GM21515 (cell line): ENCODE results near the gene DEAF1.
"Not testable (repeated sequence)": the region's sequence is repeated elsewhere in the genome, so short reads cannot be mapped to it uniquely, and the experiment has no call there.

Experiments
- ATAC-seq: cut with Tn5 transposase; IDR thresholded peaks from one replicate; pipeline ENCODE4 v1.9.1; 2021; ENCODE audit not compliant: unreplicated experiment

DEAF1 gene, protein sequence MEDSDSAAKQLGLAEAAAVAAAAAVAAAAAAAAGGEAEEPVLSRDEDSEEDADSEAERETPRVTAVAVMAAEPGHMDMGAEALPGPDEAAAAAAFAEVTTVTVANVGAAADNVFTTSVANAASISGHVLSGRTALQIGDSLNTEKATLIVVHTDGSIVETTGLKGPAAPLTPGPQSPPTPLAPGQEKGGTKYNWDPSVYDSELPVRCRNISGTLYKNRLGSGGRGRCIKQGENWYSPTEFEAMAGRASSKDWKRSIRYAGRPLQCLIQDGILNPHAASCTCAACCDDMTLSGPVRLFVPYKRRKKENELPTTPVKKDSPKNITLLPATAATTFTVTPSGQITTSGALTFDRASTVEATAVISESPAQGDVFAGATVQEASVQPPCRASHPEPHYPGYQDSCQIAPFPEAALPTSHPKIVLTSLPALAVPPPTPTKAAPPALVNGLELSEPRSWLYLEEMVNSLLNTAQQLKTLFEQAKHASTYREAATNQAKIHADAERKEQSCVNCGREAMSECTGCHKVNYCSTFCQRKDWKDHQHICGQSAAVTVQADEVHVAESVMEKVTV

DNA sequence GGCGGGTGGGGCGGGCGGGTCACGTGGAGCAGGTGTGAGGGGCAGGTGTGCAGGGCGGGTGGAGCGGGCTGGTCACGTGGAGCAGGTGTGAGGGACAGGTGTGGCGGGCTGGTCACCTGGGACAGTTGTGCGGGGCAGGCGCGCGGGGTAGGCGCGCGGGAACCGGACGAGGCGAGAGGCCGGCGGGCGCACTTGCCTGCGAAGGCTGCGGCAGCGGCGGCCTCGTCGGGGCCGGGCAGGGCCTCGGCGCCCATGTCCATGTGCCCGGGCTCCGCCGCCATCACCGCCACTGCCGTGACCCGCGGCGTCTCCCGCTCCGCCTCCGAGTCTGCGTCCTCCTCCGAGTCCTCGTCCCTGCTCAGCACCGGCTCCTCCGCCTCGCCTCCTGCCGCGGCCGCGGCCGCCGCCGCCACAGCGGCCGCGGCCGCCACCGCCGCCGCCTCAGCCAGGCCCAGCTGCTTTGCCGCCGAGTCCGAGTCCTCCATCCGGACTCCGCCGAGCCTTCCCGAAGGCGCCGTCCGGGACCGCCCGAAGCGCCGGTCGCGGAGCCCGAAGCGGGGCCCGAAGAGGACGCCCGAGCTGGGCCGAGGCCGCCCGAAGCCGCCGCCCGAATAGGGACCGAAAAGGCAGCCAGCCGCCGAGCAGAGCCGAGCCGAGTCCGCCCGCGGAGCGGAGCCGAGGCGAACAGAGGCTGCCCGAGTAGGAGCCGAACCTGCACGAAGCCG lies at the start of gene DEAF1:
TSS of gene DEAF1 (minus strand) at position 660 of the 725 bp plus-strand sequence. CDS start at position 485, 175 bp downstream.
- peak; percentile 75 for ATAC-seq

DNA sequence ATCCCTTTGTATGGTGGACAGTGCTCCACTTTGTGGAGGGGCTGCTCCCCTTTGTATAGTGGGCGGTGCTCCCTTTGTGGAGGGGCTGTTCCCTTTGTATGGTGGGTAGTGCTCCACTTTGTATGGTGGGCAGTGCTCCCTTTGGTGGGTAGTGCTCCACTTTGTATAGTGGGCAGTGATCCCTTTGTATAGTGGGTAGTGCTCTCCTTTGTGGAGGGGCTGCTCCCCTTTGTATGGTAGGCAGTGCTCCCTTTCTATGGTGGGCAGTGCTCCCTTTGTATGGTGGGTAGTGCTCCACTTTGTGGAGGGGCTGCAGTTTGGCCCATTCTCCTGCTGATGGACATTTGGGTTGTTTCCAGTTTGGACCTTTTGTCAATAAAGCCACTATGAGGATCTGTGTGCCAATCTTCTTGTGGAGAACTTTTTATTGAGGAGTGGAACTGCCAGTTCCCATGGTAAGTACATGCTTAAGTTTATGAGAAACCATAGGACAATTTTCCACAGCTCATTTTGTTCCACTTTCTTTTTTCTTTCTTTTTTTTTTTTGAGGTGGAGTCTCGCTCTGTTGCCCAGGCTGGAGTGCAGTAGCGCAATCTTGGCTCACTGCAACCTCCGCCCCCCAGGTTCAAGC lies 47.7 kb upstream of the DEAF1 start:
- no peak for ATAC-seq

DNA sequence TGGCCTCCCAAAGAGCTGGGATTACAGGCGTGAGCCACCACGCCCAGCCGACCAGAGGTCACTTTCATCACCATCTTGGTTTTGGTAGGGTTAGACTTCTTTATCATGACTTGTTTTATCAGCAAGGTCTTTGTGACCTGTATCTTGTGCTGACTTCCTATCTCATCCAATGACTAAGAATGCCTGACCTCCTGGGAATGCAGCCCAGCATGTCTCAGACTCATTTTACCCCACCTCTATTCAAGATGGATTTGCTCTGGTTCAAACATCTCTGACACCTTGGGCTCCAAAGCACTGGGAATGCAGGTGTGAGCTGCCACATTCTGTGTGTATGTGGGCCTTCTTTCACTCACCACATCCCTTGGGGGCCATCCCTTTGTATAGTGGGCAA lies 47.1 kb upstream of the DEAF1 start:
- ATAC-seq, result no peak

DNA sequence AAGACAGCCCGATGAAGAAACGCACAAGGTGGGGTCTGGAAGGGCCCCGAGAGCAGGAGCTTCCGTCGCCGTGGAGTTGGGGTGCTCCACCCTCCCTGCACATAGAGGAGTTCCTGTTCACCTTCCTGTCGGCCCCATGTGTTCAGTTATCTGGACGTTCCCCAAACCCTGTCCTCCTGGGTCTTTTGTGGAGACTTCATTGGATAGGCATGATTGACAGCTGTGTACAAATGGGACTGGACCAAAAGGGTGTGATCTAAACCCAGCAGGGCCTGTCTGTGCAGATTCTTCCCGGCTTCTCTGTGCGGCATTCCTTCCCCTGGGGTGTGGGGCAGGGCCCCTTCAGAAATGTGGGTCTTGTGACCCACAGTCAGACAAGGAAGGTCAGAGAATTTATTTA lies 42.9 kb upstream of the DEAF1 start:
- ATAC-seq, result not testable (repeated sequence)

DNA sequence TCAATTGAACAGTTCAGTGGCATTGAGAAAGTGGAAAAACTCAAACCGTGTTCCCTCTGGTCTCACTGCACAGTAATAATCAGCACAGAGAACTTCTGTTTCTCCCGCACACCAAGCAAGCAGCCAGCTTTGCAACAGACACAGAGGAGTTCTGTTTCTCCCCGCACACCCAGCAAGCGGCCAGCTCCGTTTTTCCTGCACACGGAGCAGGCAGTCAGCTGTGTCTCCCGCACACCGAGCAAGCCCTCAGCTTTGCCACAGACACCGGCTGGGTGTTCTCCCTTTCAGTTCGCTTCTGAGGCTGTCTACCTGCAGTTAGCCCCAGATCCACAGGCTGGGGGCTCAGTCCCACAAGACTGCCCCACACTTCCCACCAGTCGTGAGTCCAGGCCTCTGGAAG lies 42.3 kb upstream of the DEAF1 start:
- ATAC-seq, result no peak

DNA sequence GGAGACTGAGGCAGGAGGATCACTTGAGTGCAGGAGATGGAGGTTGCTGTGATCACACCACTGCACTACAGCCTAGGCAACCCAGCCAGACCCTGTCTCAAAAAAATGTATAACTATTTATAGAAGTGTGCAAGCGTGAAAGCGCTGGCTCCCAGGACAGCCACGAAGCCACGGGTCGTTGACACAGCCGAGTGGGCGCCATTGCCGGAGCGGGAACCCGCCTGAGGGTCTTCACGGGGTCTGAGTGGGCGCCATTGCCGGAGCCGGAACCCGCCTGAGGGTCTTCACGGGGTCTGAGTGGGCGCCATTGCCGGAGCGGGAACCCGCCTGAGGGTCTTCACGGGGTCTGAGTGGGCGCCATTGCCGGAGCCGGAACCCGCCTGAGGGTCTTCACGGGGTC lies 39.5 kb upstream of the DEAF1 start:
- ATAC-seq, result not testable (repeated sequence)

DNA sequence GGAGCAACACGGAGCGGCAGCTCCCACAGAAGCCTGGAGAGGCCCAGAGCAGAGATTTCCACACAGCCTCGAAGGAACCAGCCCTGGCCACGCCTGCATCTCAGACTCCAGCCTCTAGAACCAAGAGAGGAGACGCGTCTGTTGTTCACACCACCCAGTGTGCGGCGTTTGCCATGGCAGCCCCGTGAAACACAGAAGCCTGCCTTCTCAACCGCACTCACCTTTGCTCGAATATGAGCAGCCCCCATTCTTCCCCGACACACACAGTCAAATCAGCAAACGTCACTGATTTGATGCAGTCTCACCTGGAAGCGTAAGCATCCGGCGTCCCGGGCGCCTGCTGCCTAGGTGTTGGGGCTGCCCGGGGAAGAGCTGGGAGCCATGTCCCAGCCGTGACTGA lies 38.0 kb upstream of the DEAF1 start:
- ATAC-seq, result no peak

DNA sequence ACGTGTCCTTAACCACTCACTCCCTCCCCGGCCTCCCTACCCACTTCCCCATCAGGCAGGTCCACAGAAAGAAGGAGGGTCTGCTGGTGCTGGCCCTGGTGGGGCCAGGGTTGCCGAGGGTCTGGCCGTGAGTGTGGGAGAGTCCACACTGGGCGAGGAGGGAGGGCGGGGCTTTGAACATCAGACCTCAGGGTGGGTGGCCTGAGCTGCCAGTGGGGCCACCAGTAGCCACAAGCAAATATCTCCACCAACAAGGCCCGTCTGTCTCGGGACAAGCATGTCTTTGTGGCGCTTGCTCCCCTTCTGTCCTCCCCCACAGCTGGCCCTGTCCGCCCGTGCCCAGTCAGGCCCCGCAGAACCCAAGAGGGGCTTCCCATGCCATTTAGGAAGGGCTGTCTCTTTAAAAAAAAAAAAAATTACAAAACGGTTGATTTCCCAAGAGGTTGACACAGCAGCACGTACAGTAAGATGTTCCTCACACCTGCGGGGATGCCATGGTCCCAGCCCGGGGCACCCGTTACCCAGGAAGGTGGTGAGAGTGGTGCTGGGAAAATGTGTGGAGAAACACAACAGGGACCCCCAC lies 34.6 kb upstream of the DEAF1 start:
- no peak for ATAC-seq

DNA sequence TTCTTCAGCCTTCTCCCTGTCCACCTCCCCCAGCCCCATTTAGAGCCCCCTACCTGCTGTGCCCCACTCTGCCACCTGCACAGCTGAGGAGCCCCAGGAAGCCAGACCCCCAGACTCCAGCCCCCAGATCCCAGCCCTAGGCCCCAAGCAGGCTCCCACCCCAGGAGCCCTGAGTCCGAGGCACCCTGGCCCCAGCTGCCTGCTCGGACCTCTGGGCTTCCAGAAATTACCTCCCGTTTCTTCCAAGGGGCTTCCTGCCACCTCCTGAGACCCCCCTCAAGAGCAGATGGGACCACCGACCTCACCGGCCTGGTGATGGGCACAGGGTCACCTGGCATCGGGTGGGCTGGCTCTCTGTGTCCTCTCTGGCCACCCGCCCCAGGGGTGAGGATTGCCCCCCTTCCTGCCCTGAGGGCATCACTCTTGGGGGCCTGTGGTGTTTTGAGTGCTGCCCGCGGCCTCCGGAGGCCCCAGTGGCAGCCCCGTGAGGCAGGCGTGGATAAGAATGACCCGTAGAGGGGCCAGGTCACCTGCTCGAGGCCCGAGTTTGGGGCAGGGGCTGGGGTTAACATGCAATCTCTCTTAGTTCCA lies 34.0 kb upstream of the DEAF1 start:
- ATAC-seq, result no peak

DNA sequence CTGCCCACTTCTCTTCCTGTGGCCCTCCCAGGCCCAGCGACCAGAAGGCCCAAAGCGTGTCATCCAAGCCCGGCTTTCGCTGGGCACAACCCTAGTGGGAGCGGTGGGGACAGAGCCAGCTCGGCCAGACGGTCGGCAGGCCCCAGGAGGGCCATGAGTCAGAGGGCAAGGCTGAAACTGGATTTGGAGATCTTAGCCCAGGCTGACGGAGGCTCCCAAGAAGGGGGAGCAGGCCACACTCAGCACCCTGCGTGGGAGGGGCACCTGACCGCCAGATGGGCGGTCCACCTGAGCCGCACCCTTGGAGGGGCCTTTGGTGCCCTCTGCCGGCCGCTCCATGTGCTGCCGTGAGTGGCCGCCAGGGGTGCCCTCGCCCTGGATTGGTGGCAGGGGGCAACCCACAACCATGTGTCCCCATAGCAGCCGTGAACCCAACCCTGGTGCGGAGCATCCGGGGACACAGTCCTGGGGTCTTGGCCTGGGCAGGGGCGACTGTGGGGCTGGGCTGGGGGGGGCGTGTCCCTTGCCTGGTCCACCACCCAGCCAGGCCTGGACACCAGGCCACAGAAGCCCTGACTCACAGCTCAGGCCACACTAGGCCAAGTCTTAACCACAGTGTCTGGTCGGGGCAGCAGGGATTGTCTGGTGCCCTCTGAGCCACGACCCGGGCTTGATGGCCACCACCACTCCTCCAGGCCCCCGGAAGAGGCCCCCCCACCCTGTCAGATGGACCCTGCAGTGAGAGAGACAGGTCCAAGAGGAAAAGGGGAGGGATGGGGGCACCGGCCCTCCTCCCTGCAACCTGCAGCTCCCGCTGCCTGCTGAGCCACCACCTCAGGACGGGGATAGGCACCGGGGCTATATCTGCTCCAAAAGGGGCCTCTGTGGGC lies 33.1 kb upstream of the DEAF1 start:
- ATAC-seq, result no peak

DNA sequence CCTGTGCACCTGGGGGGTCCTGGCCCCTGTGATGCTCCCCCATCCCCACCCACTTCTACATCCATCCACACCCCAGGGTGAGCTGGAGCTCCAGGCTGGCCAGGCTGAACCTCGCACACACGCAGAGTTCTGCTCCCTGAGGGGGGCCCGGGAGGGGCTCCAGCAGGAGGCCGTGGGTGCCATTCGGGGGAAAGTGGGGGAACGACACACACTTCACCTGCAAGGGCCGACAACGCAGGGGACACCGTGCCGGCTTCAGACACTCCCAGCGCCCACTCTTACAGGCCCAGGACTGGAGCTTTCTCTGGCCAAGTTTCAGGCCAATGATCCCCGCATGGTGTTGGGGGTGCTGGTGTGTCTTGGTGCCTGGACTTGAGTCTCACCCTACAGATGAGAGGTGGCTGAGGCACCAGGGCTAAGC lies 32.3 kb upstream of the DEAF1 start:
- ATAC-seq, result no peak

DNA sequence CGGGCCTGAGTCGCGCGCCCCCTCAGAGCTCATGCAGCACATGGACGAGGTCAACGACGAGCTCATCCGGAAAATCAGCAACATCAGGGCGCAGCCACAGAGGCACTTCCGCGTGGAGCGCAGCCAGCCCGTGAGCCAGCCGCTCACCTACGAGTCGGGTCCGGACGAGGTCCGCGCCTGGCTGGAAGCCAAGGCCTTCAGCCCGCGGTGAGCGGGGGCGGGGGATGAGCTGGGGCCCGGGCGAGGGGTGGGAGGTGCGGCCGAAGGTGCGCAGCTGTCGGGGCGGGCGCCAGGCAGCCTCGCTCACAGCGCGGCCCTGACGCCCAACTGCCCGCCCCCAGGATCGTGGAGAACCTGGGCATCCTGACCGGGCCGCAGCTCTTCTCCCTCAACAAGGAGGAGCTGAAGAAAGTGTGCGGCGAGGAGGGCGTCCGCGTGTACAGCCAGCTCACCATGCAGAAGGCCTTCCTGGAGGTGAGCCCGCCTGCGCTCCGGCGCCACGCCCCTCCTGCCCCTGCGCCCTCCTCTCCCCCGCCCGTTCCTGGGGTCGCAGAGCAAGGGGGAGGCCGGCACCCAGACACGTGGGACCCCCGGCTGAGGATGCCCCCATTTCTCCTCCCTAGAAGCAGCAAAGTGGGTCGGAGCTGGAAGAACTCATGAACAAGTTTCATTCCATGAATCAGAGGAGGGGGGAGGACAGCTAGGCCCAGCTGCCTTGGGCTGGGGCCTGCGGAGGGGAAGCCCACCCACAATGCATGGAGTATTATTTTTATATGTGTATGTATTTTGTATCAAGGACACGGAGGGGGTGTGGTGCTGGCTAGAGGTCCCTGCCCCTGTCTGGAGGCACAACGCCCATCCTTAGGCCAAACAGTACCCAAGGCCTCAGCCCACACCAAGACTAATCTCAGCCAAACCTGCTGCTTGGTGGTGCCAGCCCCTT lies 31.5 kb upstream of the DEAF1 start:
- no peak for ATAC-seq

DNA sequence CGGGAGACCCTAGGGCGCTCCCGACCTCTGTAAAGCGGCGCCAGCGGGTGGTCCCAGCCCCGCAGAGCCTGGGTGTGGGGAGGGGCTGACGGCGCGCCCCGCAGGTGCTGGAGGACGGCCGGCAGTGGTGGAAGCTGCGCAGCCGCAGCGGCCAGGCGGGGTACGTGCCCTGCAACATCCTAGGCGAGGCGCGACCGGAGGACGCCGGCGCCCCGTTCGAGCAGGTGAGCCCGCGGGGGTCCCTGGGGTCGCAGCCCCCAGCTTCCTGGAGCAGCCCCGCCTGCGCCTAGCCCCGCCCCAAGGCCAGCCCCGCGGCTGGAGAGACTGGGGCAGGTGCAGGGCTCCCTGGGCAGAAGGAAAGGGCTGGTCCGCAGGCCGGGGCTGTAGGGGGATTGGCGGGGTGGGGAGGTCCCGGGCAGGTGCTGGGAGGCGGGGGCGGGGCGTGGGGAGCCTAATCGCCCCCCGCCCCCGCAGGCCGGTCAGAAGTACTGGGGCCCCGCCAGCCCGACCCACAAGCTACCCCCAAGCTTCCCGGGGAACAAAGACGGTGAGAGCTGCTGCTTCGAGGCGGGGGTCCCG lies 30.7 kb upstream of the DEAF1 start:
- no peak for ATAC-seq

DNA sequence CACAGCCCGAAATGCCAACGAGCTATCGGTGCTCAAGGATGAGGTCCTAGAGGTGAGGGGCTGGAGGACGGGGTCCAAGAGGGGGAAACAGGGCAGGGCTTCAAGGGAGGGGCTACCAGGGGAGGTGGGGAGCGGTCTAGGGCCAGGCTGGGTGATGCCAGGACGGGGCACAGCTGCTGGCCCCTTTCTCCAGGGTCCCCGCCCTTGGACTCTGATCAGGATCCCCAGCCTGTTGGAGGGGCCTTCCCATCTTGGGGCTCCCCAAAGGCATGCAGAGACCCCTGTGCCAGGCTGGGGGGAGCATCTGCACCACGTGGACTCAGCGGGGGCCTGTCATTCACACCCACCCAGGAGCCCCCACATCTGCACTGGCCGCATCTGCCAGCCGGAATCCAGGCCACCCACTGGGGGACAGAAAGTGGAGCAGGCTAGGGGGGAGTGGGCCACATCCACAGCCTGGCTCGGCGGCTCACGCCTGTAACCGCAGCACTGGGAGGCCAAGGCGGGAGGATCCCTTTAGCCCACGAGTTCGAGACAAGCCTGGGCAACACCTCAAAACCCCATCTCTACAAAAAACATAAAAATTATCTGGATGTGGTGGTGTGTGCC lies 29.9 kb upstream of the DEAF1 start:
- ATAC-seq, result no peak

DNA sequence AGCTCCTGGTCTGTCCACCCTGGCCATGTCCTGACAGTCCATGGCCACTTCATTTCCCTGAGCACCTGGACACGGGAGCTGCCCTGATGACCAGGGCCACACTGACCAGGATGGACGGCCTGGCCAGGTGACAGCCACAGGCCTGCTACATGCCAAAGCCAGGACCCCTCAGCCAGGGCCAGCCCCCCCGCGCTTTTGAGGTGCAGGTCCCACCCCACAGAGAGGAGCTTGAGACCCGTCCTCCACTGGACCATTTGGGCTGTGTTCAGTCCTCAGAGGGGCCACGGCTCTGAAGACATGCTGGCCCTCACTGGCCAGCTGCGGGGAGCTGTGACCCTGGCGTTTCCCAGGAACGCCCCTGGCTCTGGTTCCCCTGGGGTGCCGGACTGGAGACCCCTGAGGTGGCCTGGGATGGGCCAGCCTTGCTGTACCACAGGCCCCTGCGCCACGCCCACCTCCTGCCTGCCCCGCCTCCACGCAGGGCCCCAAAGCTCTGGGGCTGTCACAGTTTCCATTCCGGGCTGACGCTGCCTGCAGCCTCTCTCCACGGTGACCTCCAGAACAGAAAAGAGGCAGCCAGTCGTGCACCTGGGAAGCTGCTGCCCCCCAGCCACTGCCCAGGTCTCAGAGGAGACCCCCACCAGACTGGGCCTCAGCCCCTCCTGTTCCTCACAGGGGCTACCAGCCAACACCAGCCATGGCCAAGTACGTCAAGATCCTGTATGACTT lies 29.2 kb upstream of the DEAF1 start:
- ATAC-seq, result no peak

DNA sequence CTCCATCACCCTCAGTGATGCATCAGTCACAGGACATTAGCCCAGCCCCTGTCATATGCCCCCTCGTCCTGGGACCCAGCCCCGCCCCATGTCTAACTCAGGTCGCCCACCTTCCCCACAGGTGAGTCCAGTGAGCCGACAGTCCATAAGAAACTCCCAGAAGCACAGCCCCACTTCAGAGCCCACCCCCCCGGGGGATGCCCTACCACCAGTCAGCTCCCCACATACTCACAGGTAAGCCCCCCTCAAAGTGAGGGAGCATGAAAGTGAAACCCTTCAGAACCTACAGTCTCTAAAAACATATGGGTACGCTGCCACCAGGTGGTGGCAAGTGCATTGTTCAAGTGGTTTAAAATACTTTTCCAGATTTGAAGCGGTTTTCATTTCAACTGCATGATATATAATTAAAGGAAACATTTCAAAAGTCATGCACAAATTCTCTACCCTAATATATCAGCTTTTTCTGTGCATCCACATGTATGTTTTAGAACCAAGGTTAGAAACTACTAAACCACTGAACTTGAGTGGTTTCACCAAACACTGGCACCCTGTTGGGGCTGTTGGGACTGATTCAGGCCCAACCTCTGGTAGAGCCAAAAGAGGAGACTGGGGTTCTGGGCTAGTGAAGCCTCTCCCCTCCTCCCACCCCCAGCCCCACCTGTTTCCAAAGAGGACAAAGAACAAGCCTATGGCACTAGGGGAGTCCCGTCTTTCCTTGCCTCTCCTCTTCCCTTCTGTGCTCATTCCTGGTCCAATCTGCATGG lies 28.3 kb upstream of the DEAF1 start:
- ATAC-seq, result no peak
